NB4 (cell line): ENCODE results near the gene SEZ6L.

ENCODE experiments used
- DNase-seq: peaks from one replicate; pipeline ENCODE4 v3.0.0; 2010; ENCODE audit warnings: low read depth
- H3K4me3 ChIP-seq: one replicate; pipeline ENCODE4 v1.5.1; 2011; ENCODE audit warnings: mild to moderate bottlenecking, low read depth, low read length, moderate library complexity
- MAX ChIP-seq: IDR thresholded peaks from 2 replicates; pipeline ENCODE4 v1.6.1; 2011; ENCODE audit warnings: low read depth, low read length
- MYC ChIP-seq: IDR thresholded peaks from 2 replicates; pipeline ENCODE4 v1.6.1; 2011; ENCODE audit warnings: low read depth, low read length
- POLR2A ChIP-seq: IDR thresholded peaks from 2 replicates; pipeline ENCODE4 v1.6.1; 2011; ENCODE audit warnings: mild to moderate bottlenecking; ENCODE audit not compliant: insufficient read length; ENCODE audit errors: extremely low read depth
- TF ChIP-seq, protein P1 (sequence below): IDR thresholded peaks from one replicate; pipeline ENCODE4 v1.5.1; 2012; ENCODE audit warnings: low read depth, low read length

SEZ6L gene

DNA sequence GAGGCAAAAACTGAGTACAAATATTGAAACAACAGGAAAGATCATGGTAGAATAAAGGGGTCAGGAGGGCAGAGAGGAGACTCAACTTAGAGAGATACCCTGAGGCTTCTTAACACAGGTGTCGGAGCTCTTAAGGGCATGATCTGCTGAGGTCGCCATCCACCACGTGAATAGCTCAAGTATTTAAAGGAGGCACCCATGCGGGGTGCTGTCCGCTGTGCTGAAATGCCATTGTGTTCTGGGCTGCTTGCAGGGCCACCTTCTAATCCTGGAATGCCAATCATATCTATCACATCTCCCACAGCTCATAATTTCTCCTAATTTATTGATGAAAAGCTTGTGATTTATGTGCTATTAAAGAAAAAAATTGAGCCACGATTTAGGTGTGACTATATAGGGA lies 90.2 kb downstream of the SEZ6L start:
- peak; percentile 59 for DNase-seq
- TF ChIP-seq, protein P1, sequence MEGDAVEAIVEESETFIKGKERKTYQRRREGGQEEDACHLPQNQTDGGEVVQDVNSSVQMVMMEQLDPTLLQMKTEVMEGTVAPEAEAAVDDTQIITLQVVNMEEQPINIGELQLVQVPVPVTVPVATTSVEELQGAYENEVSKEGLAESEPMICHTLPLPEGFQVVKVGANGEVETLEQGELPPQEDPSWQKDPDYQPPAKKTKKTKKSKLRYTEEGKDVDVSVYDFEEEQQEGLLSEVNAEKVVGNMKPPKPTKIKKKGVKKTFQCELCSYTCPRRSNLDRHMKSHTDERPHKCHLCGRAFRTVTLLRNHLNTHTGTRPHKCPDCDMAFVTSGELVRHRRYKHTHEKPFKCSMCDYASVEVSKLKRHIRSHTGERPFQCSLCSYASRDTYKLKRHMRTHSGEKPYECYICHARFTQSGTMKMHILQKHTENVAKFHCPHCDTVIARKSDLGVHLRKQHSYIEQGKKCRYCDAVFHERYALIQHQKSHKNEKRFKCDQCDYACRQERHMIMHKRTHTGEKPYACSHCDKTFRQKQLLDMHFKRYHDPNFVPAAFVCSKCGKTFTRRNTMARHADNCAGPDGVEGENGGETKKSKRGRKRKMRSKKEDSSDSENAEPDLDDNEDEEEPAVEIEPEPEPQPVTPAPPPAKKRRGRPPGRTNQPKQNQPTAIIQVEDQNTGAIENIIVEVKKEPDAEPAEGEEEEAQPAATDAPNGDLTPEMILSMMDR: no peak
- TF ChIP-seq MAX (peak; percentile 79), MYC (no peak), POLR2A (no peak)
- no peak overlapping the region for H3K4me3 ChIP-seq

DNA sequence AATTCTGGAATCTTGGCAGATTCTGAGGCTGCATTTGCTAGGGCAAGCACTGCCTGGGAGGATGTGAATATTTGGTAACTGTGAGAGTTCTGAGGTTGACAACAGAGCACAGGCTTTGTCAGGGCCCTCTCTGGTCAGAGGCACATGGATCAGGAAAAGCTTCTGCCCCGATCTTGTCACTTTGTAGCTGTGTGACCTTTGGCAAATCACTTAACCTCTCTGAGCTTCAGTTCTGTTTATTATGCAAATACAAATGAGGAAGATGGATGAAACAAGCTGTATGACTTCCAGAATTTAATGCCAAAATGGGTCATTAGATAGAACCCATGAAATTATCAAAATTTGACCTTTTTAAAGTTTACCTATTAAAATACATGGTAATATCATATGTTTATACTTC lies 94.9 kb downstream of the SEZ6L start:
- no peak for TF ChIP-seq POLR2A
- no peak for DNase-seq
- no peak overlapping the region for H3K4me3 ChIP-seq

DNA sequence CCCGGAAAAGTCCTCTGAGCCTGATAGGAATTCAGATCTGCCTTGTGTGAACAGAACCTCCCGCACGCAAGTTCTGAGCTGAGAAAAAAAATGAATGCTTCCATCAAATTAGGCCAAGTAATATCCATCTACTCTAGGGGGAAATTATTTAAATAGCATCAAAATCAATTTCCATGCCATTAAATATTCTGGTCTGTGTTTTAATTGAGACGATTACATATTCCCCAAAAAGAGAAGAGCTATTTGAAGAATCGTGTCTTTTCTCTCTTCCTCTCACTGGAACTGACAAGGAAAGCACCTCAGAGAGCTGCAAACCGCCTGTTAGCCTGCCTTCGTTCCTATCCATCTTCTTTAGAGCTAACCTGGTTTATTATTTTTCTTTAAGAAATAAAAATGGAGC lies 96.0 kb downstream of the SEZ6L start:
- TF ChIP-seq POLR2A (no peak), MYC (no peak), MAX (no peak)
- TF ChIP-seq, protein P1: no peak
- no peak for DNase-seq
- no peak overlapping the region for H3K4me3 ChIP-seq

DNA sequence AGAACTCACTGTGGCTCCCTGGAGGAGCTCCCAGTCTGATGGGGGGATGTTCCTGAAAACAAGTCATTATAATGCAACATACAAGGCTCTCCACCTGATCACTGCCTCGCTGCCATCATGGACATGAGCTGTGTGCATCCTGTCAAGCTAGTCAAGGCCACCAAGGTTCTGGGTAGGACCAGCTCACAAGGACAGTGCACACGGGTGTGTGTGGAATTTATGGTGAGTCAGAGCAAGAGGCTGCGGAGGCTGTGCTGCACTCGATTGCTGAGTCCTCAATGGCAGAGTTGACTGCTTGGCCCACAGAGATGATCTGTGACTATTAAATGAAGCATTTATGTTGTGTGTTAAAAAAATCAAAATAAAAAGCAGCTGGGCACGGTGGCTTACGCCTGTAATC lies 96.6 kb downstream of the SEZ6L start:
- no peak for DNase-seq
- TF ChIP-seq MYC: no peak
- no peak for TF ChIP-seq MAX
- TF ChIP-seq, protein P1: no peak
- no peak for TF ChIP-seq POLR2A
- no peak overlapping the region for H3K4me3 ChIP-seq

- no peak overlapping the region for H3K4me3 ChIP-seq
- no peak for DNase-seq
- TF ChIP-seq MYC: no peak
- no peak for TF ChIP-seq POLR2A
- TF ChIP-seq, protein P1: no peak
- no peak for TF ChIP-seq MAX
Observed at GRCh38 chr22:26267856-26268255, 98.6 kb downstream of the SEZ6L start.

DNA sequence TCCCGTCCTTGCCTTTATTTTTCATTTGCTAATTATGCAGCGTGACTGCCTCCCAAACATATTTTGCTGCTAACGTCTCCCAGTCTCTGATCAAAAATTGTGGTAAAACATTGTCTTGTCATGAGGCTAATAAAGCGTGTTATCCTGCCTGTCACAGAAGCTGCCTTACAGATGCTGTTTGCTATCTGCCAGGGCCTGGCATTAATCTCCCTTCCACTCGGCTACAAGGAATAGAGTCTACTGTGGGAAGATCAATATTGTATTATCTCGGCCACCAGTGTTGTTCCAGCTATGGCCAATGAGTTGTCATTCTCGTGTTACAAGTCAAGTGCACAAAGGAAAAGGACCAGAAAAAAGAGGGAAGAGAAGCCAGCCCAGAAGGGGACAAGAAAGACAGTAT lies 100.3 kb downstream of the SEZ6L start:
- DNase-seq: no peak
- no peak overlapping the region for H3K4me3 ChIP-seq
- no peak for TF ChIP-seq MYC
- TF ChIP-seq, protein P1: no peak
- TF ChIP-seq POLR2A: no peak
- TF ChIP-seq MAX: no peak
